ENCODE data around the gene KLHL24. TPM values are rescaled to one million over a fixed set of nuclear protein-coding genes. Genes with fewer than 3 reads are reported as not detected.

KLHL24 gene
- 104 and 116 TPM in 2 replicates for total RNA-seq

- Histone ChIP-seq H3K4me3 (ENCODE audit: low read depth, low read length) (peak within 1 kb of the TSS; percentile 91), H3K36me3 (ENCODE audit: control insufficient read depth, insufficient read depth, low read length) (no peaks in the 10 kb centered on the region), H3K27me3 (ENCODE audit: control insufficient read depth, insufficient read depth, low read length) (no peaks in the 10 kb centered on the region)
- TF ChIP-seq CTCF (IDR thresholded peaks at IDR 0.05; ENCODE audit: insufficient read depth, low read length, poor library complexity, severe bottlenecking), result no peak
- DNase-seq (ENCODE audit: low read depth), result peak; percentile 69
Observed at GRCh38 chr3:183635431-183636220, at the start of gene KLHL24. Gene KLHL24, plus strand, starts transcription at chr3:183635623. Its CDS starts 14,734 bp downstream, at chr3:183650357.

GRCh38 chr3:183586477-183586876 lies 48.9 kb upstream of the KLHL24 start:
- TF ChIP-seq CTCF (IDR thresholded peaks at IDR 0.05; ENCODE audit: insufficient read depth, low read length, poor library complexity, severe bottlenecking), result no peak
- no peak overlapping the region for H3K4me3 ChIP-seq (ENCODE audit: low read depth, low read length)
- DNase-seq (ENCODE audit: low read depth), result no peak
- H3K36me3 ChIP-seq (ENCODE audit: control insufficient read depth, insufficient read depth, low read length), result no peaks in the 10 kb centered on the region
- no peaks in the 10 kb centered on the region for H3K27me3 ChIP-seq (ENCODE audit: control insufficient read depth, insufficient read depth, low read length)

- TF ChIP-seq CTCF (IDR thresholded peaks at IDR 0.05; ENCODE audit: insufficient read depth, low read length, poor library complexity, severe bottlenecking), result no peak
- no peak for DNase-seq (ENCODE audit: low read depth)
- no peaks in the 10 kb centered on the region for H3K36me3 ChIP-seq (ENCODE audit: control insufficient read depth, insufficient read depth, low read length)
- no peak overlapping the region for H3K4me3 ChIP-seq (ENCODE audit: low read depth, low read length)
- H3K27me3 ChIP-seq (ENCODE audit: control insufficient read depth, insufficient read depth, low read length), result no peaks in the 10 kb centered on the region
Observed at GRCh38 chr3:183587336-183587735, 48.1 kb upstream of the KLHL24 start.

- TF ChIP-seq CTCF (IDR thresholded peaks at IDR 0.05; ENCODE audit: insufficient read depth, low read length, poor library complexity, severe bottlenecking), result no peak
- no peak overlapping the region for H3K4me3 ChIP-seq (ENCODE audit: low read depth, low read length)
- no peak for DNase-seq (ENCODE audit: low read depth)
- H3K36me3 ChIP-seq (ENCODE audit: control insufficient read depth, insufficient read depth, low read length), result no peaks in the 10 kb centered on the region
- H3K27me3 ChIP-seq (ENCODE audit: control insufficient read depth, insufficient read depth, low read length), result no peaks in the 10 kb centered on the region
Observed at GRCh38 chr3:183590442-183590841, 45.0 kb upstream of the KLHL24 start.

DNA sequence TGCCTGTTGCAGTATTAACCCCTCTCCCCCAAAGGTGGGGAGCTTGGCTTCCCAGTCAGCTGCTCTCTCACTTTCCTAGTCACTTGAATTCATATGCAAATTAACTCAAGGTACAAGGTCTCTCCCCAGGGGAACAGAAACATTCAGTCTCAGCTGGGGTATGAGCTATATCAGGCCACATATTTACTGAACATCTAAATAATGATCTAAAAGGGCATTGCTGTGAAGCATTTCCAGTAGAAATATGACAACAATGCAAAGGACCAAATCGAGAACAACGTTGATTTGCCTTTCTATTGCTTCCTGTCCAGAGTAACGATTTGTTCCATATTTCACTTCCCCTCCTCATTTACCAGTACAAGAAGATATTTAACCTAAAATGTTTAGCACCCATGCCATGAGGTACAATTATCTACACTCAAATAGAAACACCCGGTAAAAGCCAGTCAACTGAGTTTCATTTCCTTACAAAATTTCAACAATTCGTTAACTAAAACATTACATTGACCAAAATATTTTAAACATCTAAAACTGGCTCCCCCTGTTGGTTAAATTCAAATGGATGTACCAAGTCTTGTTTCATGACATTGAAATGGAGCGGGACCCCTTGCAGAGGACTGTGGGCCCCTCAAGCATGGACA lies 43.4 kb upstream of the KLHL24 start:
- TF ChIP-seq CTCF (IDR thresholded peaks at IDR 0.05; ENCODE audit: insufficient read depth, low read length, poor library complexity, severe bottlenecking), result no peak
- Histone ChIP-seq H3K36me3 (ENCODE audit: control insufficient read depth, insufficient read depth, low read length) (no peaks in the 10 kb centered on the region), H3K4me3 (ENCODE audit: low read depth, low read length) (no peak overlapping the region), H3K27me3 (ENCODE audit: control insufficient read depth, insufficient read depth, low read length) (no peaks in the 10 kb centered on the region)
- DNase-seq (ENCODE audit: low read depth), result no peak
